H1 (cell line): ENCODE data around the gene ARID1B. TPM values are rescaled to one million over a fixed set of nuclear protein-coding genes. Genes with fewer than 3 reads are reported as not detected.

Experiments used
- BRCA1 ChIP-seq: IDR thresholded peaks from 2 replicates; pipeline ENCODE4 v1.6.1; 2012; ENCODE audit warnings: low read depth, low read length, improper control_type of control experiment
- EGR1 ChIP-seq: IDR thresholded peaks from 2 replicates; pipeline ENCODE4 v1.6.1; 2011; ENCODE audit warnings: low read depth, low read length, borderline replicate concordance
- GTF2F1 ChIP-seq: IDR thresholded peaks from 2 replicates; pipeline ENCODE4 v1.6.1; 2012; ENCODE audit warnings: low read depth, low read length, improper control_type of control experiment, borderline replicate concordance
- MAX ChIP-seq: IDR thresholded peaks from 2 replicates; pipeline ENCODE4 v1.6.1; 2012; ENCODE audit warnings: inconsistent platforms
- PHF8 ChIP-seq: fragments of 200-600 bp; sonication (generic); conservative IDR thresholded peaks from 2 replicates; pipeline ENCODE4 v1.7.1; 2012; ENCODE audit warnings: low read depth, mild to moderate bottlenecking, inconsistent platforms, low read length, moderate library complexity
- SIX5 ChIP-seq: IDR thresholded peaks from 2 replicates; pipeline ENCODE4 v1.6.1; 2011; ENCODE audit warnings: mild to moderate bottlenecking, low read depth, low read length
- SUZ12 ChIP-seq: fragments of 200-600 bp; sonication (generic); IDR thresholded peaks from 2 replicates; pipeline ENCODE4 v1.6.1; 2012; ENCODE audit warnings: mild to moderate bottlenecking, inconsistent platforms, low read length, moderate library complexity, mixed read lengths
- TAF1 ChIP-seq: IDR thresholded peaks from 2 replicates; pipeline ENCODE4 v1.6.1; 2011; ENCODE audit warnings: mild to moderate bottlenecking, low read depth, low read length
- ZNF274 ChIP-seq: IDR thresholded peaks from 2 replicates; pipeline ENCODE4 v1.7.0; 2012; ENCODE audit warnings: low read length, borderline replicate concordance; ENCODE audit errors: extremely low read depth
- polyA plus RNA-seq, 7 experiments: library from polyadenylated mRNA; depleted of rRNA in 3 of 7; stranded (reverse) in 5 of 7; unstranded in 2 of 7; fragments of >200 nt in 5 of 7; fragments of 200-250 nt in 2 of 7; gene quantifications; 1 replicate in 5 of 7; 2 replicates in 1 of 7; 4 replicates in 1 of 7; pipeline versions ENCODE4 v1.2.1 to v1.2.3, GENCODE V29; 2011 to 2013; ENCODE audit warnings: missing spikeins in 2 of 7, mixed read lengths in 2 of 7
- total RNA-seq: library from RNA; stranded (reverse); fragmentation: NEBNext Ultra II Directional; extraction: Animal tissue kit (Norgen Biotek cat#: 25700); gene quantifications from 2 replicates; pipeline ENCODE4 v1.2.1, GENCODE V29; 2021

ARID1B gene
- total and polyA plus RNA-seq, 2 of the 8 experiments (the other 6 are each of a cell fraction or from before 2014, with no cell fraction given) = 24.3 to 70.3 TPM

GRCh38 chr6:156988276-156989158 lies 211.3 kb downstream of the ARID1B start (continued):
- TF ChIP-seq GTF2F1 (no peak), MAX (no peak), PHF8 (no peak), BRCA1 (no peak), SIX5 (no peak), TAF1 (no peak), EGR1 (no peak), SUZ12 (no peak), ZNF274 (no peak)
